Trophoblast cell (in vitro differentiated cells and primary cell): ENCODE measurements around the gene JARID2.

ENCODE experiments used
- DNase-seq, 2 donors: peaks; one replicate each; pipeline ENCODE4 v3.0.0-alpha.2; 2016
- H2AFZ ChIP-seq: 2 replicates; pipeline ENCODE4 v1.6.1; 2013; ENCODE audit warnings: low read length, moderate library complexity, mild to moderate bottlenecking; ENCODE audit not compliant: insufficient read depth, poor library complexity
- H2AK5ac ChIP-seq: 2 replicates; pipeline ENCODE4 v1.6.1; 2013; ENCODE audit warnings: mild to moderate bottlenecking, low read length
- H2BK120ac ChIP-seq: 2 replicates; pipeline ENCODE4 v1.6.1; 2013; ENCODE audit warnings: low read length, mild to moderate bottlenecking, moderate library complexity; ENCODE audit not compliant: insufficient read depth, poor library complexity
- H2BK12ac ChIP-seq: 2 replicates; pipeline ENCODE4 v1.6.1; 2013; ENCODE audit warnings: mild to moderate bottlenecking, low read length, moderate library complexity
- H2BK5ac ChIP-seq: 2 replicates; pipeline ENCODE4 v1.6.1; 2013; ENCODE audit warnings: low read length, low read depth, moderate library complexity, mild to moderate bottlenecking; ENCODE audit not compliant: poor library complexity
- H3K14ac ChIP-seq: 2 replicates; pipeline ENCODE4 v1.6.1; 2013; ENCODE audit warnings: mild to moderate bottlenecking, low read length
- H3K18ac ChIP-seq: 2 replicates; pipeline ENCODE4 v1.6.1; 2013; ENCODE audit warnings: mild to moderate bottlenecking, low read length
- H3K23ac ChIP-seq: 2 replicates; pipeline ENCODE4 v1.6.1; 2013; ENCODE audit warnings: low read length
- H3K27ac ChIP-seq: 2 replicates; pipeline ENCODE4 v1.5.1; 2013; ENCODE audit warnings: low read depth, mild to moderate bottlenecking, inconsistent platforms, low read length, moderate library complexity
- H3K27me3 ChIP-seq: 2 replicates; pipeline ENCODE4 v1.6.1; 2013; ENCODE audit warnings: inconsistent platforms, mild to moderate bottlenecking, low read length, moderate library complexity; ENCODE audit not compliant: insufficient read depth
- H3K36me3 ChIP-seq, 2 experiments: 1 replicate in 1 of 2; 2 replicates in 1 of 2; pipeline ENCODE4 v1.6.1; 2013; ENCODE audit warnings: low read length in 2 of 2, mild to moderate bottlenecking in 2 of 2, moderate library complexity in 1 of 2; ENCODE audit not compliant: insufficient read depth in 2 of 2, control insufficient read depth in 1 of 2
- H3K4ac ChIP-seq: 2 replicates; pipeline ENCODE4 v1.6.1; 2013; ENCODE audit warnings: low read depth, mild to moderate bottlenecking, low read length, moderate library complexity
- H3K4me1 ChIP-seq, 2 experiments: 1 replicate in 1 of 2; 2 replicates in 1 of 2; pipeline ENCODE4 v1.6.1; 2013; ENCODE audit warnings: low read length in 2 of 2, mild to moderate bottlenecking in 2 of 2, moderate library complexity in 1 of 2; ENCODE audit not compliant: insufficient read depth in 2 of 2, control insufficient read depth in 1 of 2
- H3K4me2 ChIP-seq: 2 replicates; pipeline ENCODE4 v1.6.1; 2013; ENCODE audit warnings: inconsistent platforms, mild to moderate bottlenecking, low read length, moderate library complexity
- H3K4me3 ChIP-seq: 2 replicates; pipeline ENCODE4 v1.5.1; 2013; ENCODE audit warnings: mild to moderate bottlenecking, low read depth, low read length, inconsistent platforms
- H3K79me1 ChIP-seq: one replicate; pipeline ENCODE4 v1.6.1; 2013; ENCODE audit warnings: low read length
- H3K79me2 ChIP-seq: 2 replicates; pipeline ENCODE4 v1.6.1; 2013; ENCODE audit warnings: low read length, mild to moderate bottlenecking; ENCODE audit not compliant: control insufficient read depth, insufficient read depth, poor library complexity
- H3K9ac ChIP-seq: 2 replicates; pipeline ENCODE4 v1.6.1; 2013; ENCODE audit warnings: mild to moderate bottlenecking, low read length
- H3K9me3 ChIP-seq: 2 replicates; pipeline ENCODE4 v1.6.1; 2013; ENCODE audit warnings: low read depth, mild to moderate bottlenecking, control low read depth, inconsistent platforms, low read length; ENCODE audit not compliant: insufficient read depth
- H4K12ac ChIP-seq: 2 replicates; pipeline ENCODE4 v1.6.1; 2013; ENCODE audit warnings: low read depth, mild to moderate bottlenecking, low read length, moderate library complexity
- H4K8ac ChIP-seq: 2 replicates; pipeline ENCODE4 v1.6.1; 2013; ENCODE audit warnings: low read depth, mild to moderate bottlenecking, low read length, moderate library complexity
- H4K91ac ChIP-seq: one replicate; pipeline ENCODE4 v1.6.1; 2013; ENCODE audit warnings: low read depth, mild to moderate bottlenecking, low read length, moderate library complexity
- WGBS: extraction: QIAGEN DNeasy Blood & Tissue Kit; methylation state at CpG from one replicate; pipeline ENCODE4 v1.1.7; 2013; ENCODE audit warnings: missing lambda C conversion rate; ENCODE audit not compliant: insufficient read length, insufficient coverage; ENCODE audit errors: extremely low coverage; 5-methylcytosine and 5-hydroxymethylcytosine counted together

The JARID2 gene

DNA sequence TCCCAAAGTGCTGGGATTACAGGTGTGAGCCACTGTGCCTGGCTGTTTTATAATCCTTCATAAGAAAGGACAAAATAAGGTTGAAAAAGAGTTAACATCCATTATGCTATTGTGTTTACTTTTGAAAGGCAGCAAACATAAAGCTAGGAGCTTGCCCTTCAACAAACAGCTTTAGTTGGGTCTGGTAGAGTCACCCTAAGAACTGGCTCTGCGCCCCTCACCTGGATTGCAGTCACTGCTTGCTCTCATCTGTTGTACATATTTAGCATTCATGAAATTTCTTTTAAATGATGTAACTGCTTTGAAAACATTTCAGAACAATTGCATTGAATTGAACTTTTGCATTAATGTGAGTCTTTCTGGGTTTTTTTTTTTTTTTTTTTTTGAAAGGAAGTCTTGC, 38.9 kb downstream of the JARID2 start:
- WGBS = no CpG with 5 or more reads among the region's 1 CpG
- no peak overlapping the region for H2AK5ac ChIP-seq
- no peaks in the 10 kb centered on the region for H3K27me3 ChIP-seq
- H3K79me1 ChIP-seq = no peaks in the 10 kb centered on the region
- H3K14ac ChIP-seq = no peak overlapping the region
- H3K4me3 ChIP-seq = no peak overlapping the region
- H4K91ac ChIP-seq = no peak overlapping the region
- H3K27ac ChIP-seq = no peak overlapping the region
- H3K36me3 ChIP-seq = no peaks in the 10 kb centered on the region
- H2BK12ac ChIP-seq = no peak overlapping the region
- H3K18ac ChIP-seq = no peak overlapping the region
- no peak overlapping the region for H3K4me2 ChIP-seq
- no peak overlapping the region for H4K12ac ChIP-seq
- no peaks in the 10 kb centered on the region for H3K9me3 ChIP-seq
- no peak overlapping the region for H4K8ac ChIP-seq
- peaks cover 0 to 6% of the 10 kb centered on the region in 2 experiments for H3K4me1 ChIP-seq
- DNase-seq = peak in 1 of 2 donors; percentile 39
- H2AFZ ChIP-seq = no peak overlapping the region
- H3K4ac ChIP-seq = peak overlapping the region; percentile 10
- H3K23ac ChIP-seq = no peak overlapping the region
- H2BK120ac ChIP-seq = no peak overlapping the region
- peaks cover 1% of the 10 kb centered on the region for H3K79me2 ChIP-seq
- H2BK5ac ChIP-seq = no peak overlapping the region
- no peak overlapping the region for H3K9ac ChIP-seq

DNA sequence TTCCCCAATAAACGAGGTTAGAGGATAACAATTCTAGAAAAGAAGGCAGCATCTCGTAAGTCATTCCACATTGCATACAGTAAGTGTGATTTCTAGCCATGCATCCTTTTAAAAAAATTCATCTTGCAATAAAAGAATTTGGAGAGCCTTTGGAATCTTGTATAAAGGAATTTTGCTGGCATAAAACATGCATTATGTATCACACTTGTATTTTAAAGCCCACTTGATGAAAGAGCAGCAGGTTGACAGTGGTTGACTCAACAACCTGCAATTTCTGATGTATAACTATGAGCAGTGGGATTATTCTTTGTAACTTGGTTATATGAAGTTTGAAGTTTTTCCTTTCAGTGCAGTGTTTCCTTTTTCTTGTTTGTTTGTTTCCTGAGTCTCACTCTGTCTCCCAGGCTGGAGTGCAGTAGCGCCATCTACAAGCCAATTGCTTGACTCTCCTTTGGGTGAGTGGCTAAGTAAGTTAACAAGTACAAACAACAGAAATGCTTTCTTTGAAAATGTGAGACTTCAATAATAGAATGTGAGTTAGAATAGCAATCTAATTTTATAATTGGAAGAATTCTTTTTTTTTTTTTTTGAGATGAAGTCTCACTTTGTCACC, 39.9 kb downstream of the JARID2 start:
- Histone ChIP-seq H2AFZ (no peak overlapping the region), H3K79me1 (no peaks in the 10 kb centered on the region), H3K36me3 (no peaks in the 10 kb centered on the region), H3K27me3 (no peaks in the 10 kb centered on the region), H4K91ac (no peak overlapping the region), H3K27ac (no peak overlapping the region), H3K18ac (no peak overlapping the region), H4K12ac (no peak overlapping the region), H3K23ac (no peak overlapping the region), H2AK5ac (no peak overlapping the region), H4K8ac (no peak overlapping the region), H2BK5ac (no peak overlapping the region), H3K9ac (no peak overlapping the region), H2BK120ac (no peak overlapping the region), H3K4me1 (peaks cover 0 to 6% of the 10 kb centered on the region in 2 experiments), H3K4me2 (no peak overlapping the region), H3K79me2 (peaks cover 1% of the 10 kb centered on the region), H3K9me3 (no peaks in the 10 kb centered on the region), H3K4ac (no peak overlapping the region), H3K4me3 (no peak overlapping the region), H3K14ac (no peak overlapping the region), H2BK12ac (no peak overlapping the region)
- DNase-seq = peak in 1 of 2 donors; percentile 30
- no CpG with 5 or more reads among the region's 3 CpGs for WGBS

DNA sequence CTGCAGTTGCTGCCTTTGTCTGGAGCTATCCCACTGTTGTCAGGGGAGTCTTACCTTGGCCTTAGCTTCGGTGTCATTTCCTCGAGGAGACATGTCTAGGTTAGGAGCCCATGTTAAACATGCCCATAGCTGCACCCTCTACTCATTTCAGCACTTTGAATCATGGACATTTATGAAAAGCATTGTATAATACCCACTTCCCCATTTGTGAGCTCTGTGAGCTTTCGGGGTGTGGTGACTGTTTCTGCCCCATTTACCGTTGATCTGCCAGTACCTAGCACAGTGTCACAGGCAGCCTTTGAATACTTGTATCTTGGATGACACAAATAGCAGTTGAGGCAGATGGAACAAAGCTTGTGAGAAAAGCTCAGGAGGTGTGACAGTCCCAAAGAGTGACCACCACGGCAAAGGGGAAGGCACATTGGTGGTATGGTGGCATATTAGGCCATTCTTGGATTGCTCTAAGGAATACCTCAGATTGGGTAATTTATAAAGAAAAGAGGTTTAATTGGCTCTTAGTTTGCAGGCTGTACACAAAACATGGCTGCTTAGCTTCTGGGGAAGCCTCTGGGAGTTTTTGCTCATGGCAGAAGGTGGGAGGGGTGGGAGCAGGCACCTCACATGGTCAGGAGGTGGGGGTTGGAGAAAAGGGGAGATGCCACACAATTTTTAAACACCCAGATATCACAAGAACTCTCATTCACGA, 42.0 kb downstream of the JARID2 start:
- H3K4ac ChIP-seq = no peak overlapping the region
- H3K79me2 ChIP-seq = peaks cover 3% of the 10 kb centered on the region
- H2BK120ac ChIP-seq = no peak overlapping the region
- no peak overlapping the region for H4K12ac ChIP-seq
- H3K9me3 ChIP-seq = no peaks in the 10 kb centered on the region
- H2BK12ac ChIP-seq = no peak overlapping the region
- DNase-seq = no peak
- no peaks in the 10 kb centered on the region for H3K27me3 ChIP-seq
- H3K4me1 ChIP-seq = peaks cover 0 to 3% of the 10 kb centered on the region in 2 experiments
- H2BK5ac ChIP-seq = no peak overlapping the region
- no peak overlapping the region for H3K9ac ChIP-seq
- no peak overlapping the region for H3K14ac ChIP-seq
- H4K8ac ChIP-seq = no peak overlapping the region
- WGBS = no CpG with 5 or more reads among the region's 6 CpGs
- H2AK5ac ChIP-seq = no peak overlapping the region
- H2AFZ ChIP-seq = no peak overlapping the region
- no peak overlapping the region for H3K23ac ChIP-seq
- no peak overlapping the region for H3K4me2 ChIP-seq
- no peaks in the 10 kb centered on the region for H3K79me1 ChIP-seq
- no peak overlapping the region for H3K18ac ChIP-seq
- H3K27ac ChIP-seq = no peak overlapping the region
- no peaks in the 10 kb centered on the region for H3K36me3 ChIP-seq
- H4K91ac ChIP-seq = no peak overlapping the region
- H3K4me3 ChIP-seq = no peak overlapping the region

DNA sequence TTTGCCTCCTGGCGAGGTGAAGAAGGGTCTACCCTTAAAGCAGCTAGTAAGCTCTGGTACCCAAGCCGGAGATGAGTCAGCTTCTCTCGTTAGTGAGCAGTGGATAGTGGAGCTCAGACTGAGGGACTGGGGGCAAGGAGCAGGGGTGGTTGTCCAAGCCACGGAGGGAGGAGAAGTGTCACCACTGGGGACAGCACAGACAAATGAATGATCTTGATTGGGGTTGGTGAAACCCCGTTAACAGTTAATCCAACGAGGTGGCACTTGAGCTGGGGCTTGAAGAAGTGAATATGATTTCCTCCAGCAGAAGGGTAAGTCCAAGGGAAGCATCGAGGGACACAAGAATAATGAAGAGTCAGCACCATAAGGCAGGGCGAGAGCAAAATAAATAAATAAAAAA, 43.0 kb downstream of the JARID2 start:
- Histone ChIP-seq H4K12ac (no peak overlapping the region), H3K4me3 (no peak overlapping the region), H3K4me1 (peaks cover 0 to 5% of the 10 kb centered on the region in 2 experiments), H3K9ac (no peak overlapping the region), H2BK5ac (no peak overlapping the region), H3K14ac (no peak overlapping the region), H3K79me2 (peaks cover 3% of the 10 kb centered on the region), H2BK12ac (no peak overlapping the region), H2AFZ (no peak overlapping the region), H3K4ac (peak overlapping the region; percentile 18), H4K91ac (no peak overlapping the region), H3K18ac (no peak overlapping the region), H3K23ac (no peak overlapping the region), H3K9me3 (no peaks in the 10 kb centered on the region), H2BK120ac (no peak overlapping the region), H3K27ac (no peak overlapping the region), H2AK5ac (no peak overlapping the region), H3K4me2 (no peak overlapping the region), H3K79me1 (no peaks in the 10 kb centered on the region), H3K27me3 (no peaks in the 10 kb centered on the region), H4K8ac (no peak overlapping the region), H3K36me3 (no peaks in the 10 kb centered on the region)
- no CpG with 5 or more reads among the region's 8 CpGs for WGBS
- DNase-seq = no peak
